AG10803 (cell line): Measurements from ENCODE around the gene ADCY1.

Experiments used
- DNase-seq: peaks from one replicate; pipeline ENCODE4 v3.0.0; 2010; ENCODE audit warnings: low read depth
- H3K4me3 ChIP-seq: 2 replicates; pipeline ENCODE4 v1.5.1; 2011; ENCODE audit warnings: mild to moderate bottlenecking, low read length, control low read depth
- CTCF ChIP-seq: conservative IDR thresholded peaks from 2 replicates; pipeline ENCODE4 v1.5.1; 2011; ENCODE audit warnings: mild to moderate bottlenecking, low read length, control low read depth, inconsistent platforms

ADCY1 gene

GRCh38 chr7:45609180-45609579 lies 35.0 kb downstream of the ADCY1 start:
- DNase-seq: no peak
- no peak for TF ChIP-seq CTCF

GRCh38 chr7:45610019-45610418 lies 35.9 kb downstream of the ADCY1 start:
- TF ChIP-seq CTCF: no peak
- no peak for DNase-seq

More at GRCh38 chr7:45609180-45609579, 35.0 kb downstream of the ADCY1 start:
- H3K4me3 ChIP-seq: no peak overlapping the region

GRCh38 chr7:45610660-45611299 lies 36.6 kb downstream of the ADCY1 start:
- no peak for TF ChIP-seq CTCF
- no peak for DNase-seq
- H3K4me3 ChIP-seq: no peak overlapping the region

More at GRCh38 chr7:45610019-45610418, 35.9 kb downstream of the ADCY1 start:
- no peak overlapping the region for H3K4me3 ChIP-seq

GRCh38 chr7:45617166-45617565 lies 43.0 kb downstream of the ADCY1 start:
- DNase-seq: no peak
- TF ChIP-seq CTCF: no peak
- H3K4me3 ChIP-seq: no peak overlapping the region

- no peak for TF ChIP-seq CTCF
- no peak for DNase-seq
- no peak overlapping the region for H3K4me3 ChIP-seq
Observed at GRCh38 chr7:45622058-45622457, 47.9 kb downstream of the ADCY1 start.

- H3K4me3 ChIP-seq: no peak overlapping the region
- DNase-seq: no peak
- no peak for TF ChIP-seq CTCF
Observed at GRCh38 chr7:45623157-45623556, 49.0 kb downstream of the ADCY1 start.

GRCh38 chr7:45623740-45624391 lies 49.7 kb downstream of the ADCY1 start:
- H3K4me3 ChIP-seq: no peak overlapping the region
- no peak for DNase-seq
- TF ChIP-seq CTCF: no peak
